ENCODE data around the gene CAMK2A.

- TF ChIP-seq CTCF (IDR thresholded peaks at IDR 0.05) (no peak), POLR2A (IDR thresholded peaks at IDR 0.05) (no peak)
Observed at GRCh38 chr5:150283904-150284303, 5.7 kb downstream of the CAMK2A start.
